ENCODE results near the gene PIK3CA.

- TF ChIP-seq CTCF (IDR thresholded peaks at IDR 0.05; ENCODE audit: low read length) (no peak), EZH2phosphoT487 (IDR thresholded peaks at IDR 0.05; ENCODE audit: low read length) (no peak), EZH2 (optimal IDR thresholded peaks at IDR 0.05; ENCODE audit: low read depth, low read length) (no peak)
Observed at GRCh38 chr3:179196098-179196497, 47.9 kb downstream of the PIK3CA start.
